HepG2 (cell line): ENCODE measurements around the gene ZNF726. TPM values are rescaled to one million over a fixed set of nuclear protein-coding genes. Genes with fewer than 3 reads are reported as not detected.
"Not testable (repeated sequence)": the region's sequence is repeated elsewhere in the genome, so short reads cannot be mapped to it uniquely, and the experiment has no call there.

ENCODE experiments used
- ATAC-seq: fragments of 200-7000 bp; cut with Tn5 transposase; 3 replicates; pipeline ENCODE4 v1.9.1; 2020; ENCODE audit warnings: mild to moderate bottlenecking, moderate library complexity
- BruUV-seq: library from RNA; stranded (reverse); fragments of 400-500 nt; replicated peaks from 2 replicates; lab custom pipeline; 2021; lab: Mats Ljungman, UMichigan
- CTCF ChIA-PET: fragments of 300-600 bp; formaldehyde crosslinking; extraction: SDS; loops from one replicate; lab custom pipeline; 2021; ENCODE audit warnings: low total read pairs, inconsistent platforms, low intra/inter-chr PET ratio; lab: Yijun Ruan, JAX
- POLR2A ChIA-PET: fragments of 350-600 bp; sonication (Branson Sonifier 250); formaldehyde crosslinking; loops from one replicate; lab custom pipeline; 2020; ENCODE audit warnings: antibody characterized with exemption, inconsistent platforms; lab: Yijun Ruan, JAX
- DNase-seq: peaks from one replicate; pipeline ENCODE4 v3.0.0-alpha.2; 2015; ENCODE audit warnings: low spot score
- FAIRE-seq: peaks from 3 replicates; lab custom pipeline; 2011; peaks lifted over from hg19 to GRCh38; lab: Jason Lieb, UNC
- H2AFZ ChIP-seq: one replicate; pipeline ENCODE4 v1.6.1; 2011; ENCODE audit warnings: low read length, inconsistent platforms
- H3K27ac ChIP-seq: fragments of 300-600 bp; 3 replicates; pipeline ENCODE4 v1.8.0; 2011; ENCODE audit warnings: mixed run types, mild to moderate bottlenecking, mixed read lengths, low read length, inconsistent platforms; ENCODE audit not compliant: insufficient read depth; ENCODE audit errors: extremely low read length
- H3K27me3 ChIP-seq, 2 experiments: fragments of 200-600 bp in 1 of 2; 2 replicates in 1 of 2; 3 replicates in 1 of 2; pipeline versions ENCODE4 v1.6.0 to v1.8.0; 2011; ENCODE audit warnings: low read length in 2 of 2, mild to moderate bottlenecking in 2 of 2, moderate library complexity in 2 of 2, inconsistent platforms in 1 of 2; ENCODE audit not compliant: insufficient read depth in 2 of 2, control insufficient read depth in 1 of 2
- H3K36me3 ChIP-seq, 2 experiments: fragments of 200-600 bp in 1 of 2; replicated peaks in 1 of 2; 2 replicates in 1 of 2; 3 replicates in 1 of 2; pipeline versions ENCODE4 v1.5.1 to v1.8.0; 2011; ENCODE audit warnings: low read length in 2 of 2, inconsistent platforms in 1 of 2; ENCODE audit not compliant: insufficient read depth in 2 of 2, control insufficient read depth in 1 of 2
- H3K4me1 ChIP-seq: 2 replicates; pipeline ENCODE4 v1.5.1; 2012; ENCODE audit warnings: low read length, inconsistent platforms; ENCODE audit not compliant: insufficient read depth
- H3K4me2 ChIP-seq: 2 replicates; pipeline ENCODE4 v1.6.0; 2011; ENCODE audit warnings: low read depth, low read length, inconsistent platforms
- H3K4me3 ChIP-seq, 3 experiments: fragments of 200-600 bp in 1 of 3; sonication (generic), shearing (Covaris generic) in 1 of 3; replicated peaks in 1 of 3; 2 replicates each; pipeline ENCODE4 v1.5.1; 2011 to 2016; ENCODE audit warnings: low read length in 3 of 3, inconsistent platforms in 2 of 3, low read depth in 2 of 3, mild to moderate bottlenecking in 2 of 3, control low read depth in 1 of 3, mixed read lengths in 1 of 3; ENCODE audit not compliant: insufficient read depth in 1 of 3
- H3K79me2 ChIP-seq: one replicate; pipeline ENCODE4 v1.6.1; 2011; ENCODE audit warnings: low read length, inconsistent platforms; ENCODE audit not compliant: insufficient read depth
- H3K9ac ChIP-seq: 2 replicates; pipeline ENCODE4 v1.6.0; 2011; ENCODE audit warnings: mild to moderate bottlenecking, low read depth, low read length, inconsistent platforms; ENCODE audit not compliant: insufficient read depth
- H3K9me3 ChIP-seq: 2 replicates; pipeline ENCODE4 v1.5.1; 2012; ENCODE audit warnings: mild to moderate bottlenecking, low read length
- H4K20me1 ChIP-seq: 2 replicates; pipeline ENCODE4 v1.6.0; 2011; ENCODE audit warnings: inconsistent platforms, mild to moderate bottlenecking, low read length, moderate library complexity; ENCODE audit not compliant: insufficient read depth
- ARHGAP35 ChIP-seq: sonication (generic); formaldehyde crosslinking; IDR thresholded peaks from 2 replicates; pipeline ENCODE4 v1.9.0; 2022; ENCODE audit warnings: mild to moderate bottlenecking, inconsistent platforms, moderate library complexity, missing genetic modification reagents, borderline replicate concordance
- FOXK1 ChIP-seq: sonication (generic); formaldehyde crosslinking; IDR thresholded peaks from 2 replicates; pipeline ENCODE4 v1.4.0; 2020; ENCODE audit warnings: low read depth, missing genetic modification reagents, borderline replicate concordance
- MIXL1 ChIP-seq: IDR thresholded peaks from 2 replicates; pipeline ENCODE4 v1.6.1; 2016
- MTA1 ChIP-seq: sonication (generic); formaldehyde crosslinking; IDR thresholded peaks from 2 replicates; pipeline ENCODE4 v1.4.0; 2020; ENCODE audit warnings: missing genetic modification reagents, mild to moderate bottlenecking, borderline replicate concordance
- MYC ChIP-seq: sonication (generic); formaldehyde crosslinking; IDR thresholded peaks from 2 replicates; pipeline ENCODE4 v1.9.0; 2021; ENCODE audit warnings: missing genetic modification reagents, borderline replicate concordance
- SIN3A ChIP-seq: IDR thresholded peaks from 2 replicates; pipeline ENCODE4 v1.6.1; 2011; ENCODE audit warnings: low read depth, mild to moderate bottlenecking, control low read depth, low read length, borderline replicate concordance
- SIN3B ChIP-seq: fragments of 150-350 bp; IDR thresholded peaks from 2 replicates; pipeline ENCODE4 v1.6.1; 2014; ENCODE audit warnings: low read length
- ZBTB20 ChIP-seq: sonication (generic); formaldehyde crosslinking; IDR thresholded peaks from 2 replicates; pipeline ENCODE4 v1.8.1; 2023; ENCODE audit warnings: missing genetic modification reagents, low read depth, mild to moderate bottlenecking, borderline replicate concordance
- ZBTB38 ChIP-seq: sonication (generic); formaldehyde crosslinking; IDR thresholded peaks from 2 replicates; pipeline ENCODE4 v1.5.1; 2020; ENCODE audit warnings: mild to moderate bottlenecking, missing genetic modification reagents
- ZNF234 ChIP-seq: sonication (generic); formaldehyde crosslinking; conservative IDR thresholded peaks from 2 replicates; pipeline ENCODE4 v1.5.1; 2020; ENCODE audit warnings: mild to moderate bottlenecking, missing genetic modification reagents
- ZNF720 ChIP-seq: sonication (generic); formaldehyde crosslinking; IDR thresholded peaks from 2 replicates; pipeline ENCODE4 v1.4.0; 2020; ENCODE audit warnings: missing genetic modification reagents
- ZNF737 ChIP-seq: sonication (generic); formaldehyde crosslinking; IDR thresholded peaks from 2 replicates; pipeline ENCODE4 v1.5.0; 2020; ENCODE audit warnings: missing genetic modification reagents, mild to moderate bottlenecking, borderline replicate concordance
- WGBS: methylation state at CpG from one replicate; pipeline ENCODE4 v1.1.6; 2017; ENCODE audit warnings: low lambda C conversion rate; 5-methylcytosine and 5-hydroxymethylcytosine counted together
- in situ Hi-C: cut with HindIII; loops from 2 replicates; pipeline ENCODE4 v1.10.0; 2017; ENCODE audit warnings: low pct_unique_long_range_greater_than_20kb; ENCODE audit not compliant: extremely low pct_ligation_motif_present
- intact Hi-C: fragments of 100-400 bp; cut with micrococcal nuclease; formaldehyde crosslinking; loops from one replicate; pipeline ENCODE4 v1.10.0; 2022; ENCODE audit not compliant: unreplicated experiment
- polyA plus RNA-seq, 8 experiments: library from polyadenylated mRNA; depleted of rRNA in 3 of 8; stranded (reverse) in 7 of 8; unstranded in 1 of 8; fragments of >200 nt; fragmentation: Illumina TruSeq in 4 of 8; extraction: Trizol in 4 of 8; gene quantifications; 2 replicates each; pipeline versions ENCODE4 v1.2.1 to v1.2.3, GENCODE V29; 2011 to 2016; ENCODE audit warnings: low read depth in 4 of 8, missing spikeins in 1 of 8, mixed read lengths in 1 of 8; ENCODE audit not compliant: insufficient read depth in 1 of 8
- total RNA-seq, 5 experiments: library from RNA; depleted of rRNA; stranded (reverse); fragments of >200 nt; fragmentation: Illumina TruSeq; extraction: Trizol; gene quantifications; 2 replicates each; pipeline ENCODE4 v1.2.3, GENCODE V29; 2016; ENCODE audit warnings: low read depth in 1 of 5
- TF ChIP-seq, protein P1 (sequence below): sonication (generic); formaldehyde crosslinking; IDR thresholded peaks from 2 replicates; pipeline ENCODE4 v1.5.0; 2020; ENCODE audit warnings: mild to moderate bottlenecking, missing genetic modification reagents
- TF ChIP-seq, protein P2 (sequence below): sonication (generic); formaldehyde crosslinking; IDR thresholded peaks from 2 replicates; pipeline ENCODE4 v1.5.1; 2020; ENCODE audit warnings: missing genetic modification reagents, mild to moderate bottlenecking, borderline replicate concordance
- TF ChIP-seq, protein P3 (sequence below): sonication (generic); formaldehyde crosslinking; IDR thresholded peaks from 2 replicates; pipeline ENCODE4 v1.8.1; 2023; ENCODE audit warnings: mild to moderate bottlenecking, missing genetic modification reagents, borderline replicate concordance

The ZNF726 gene
- total and polyA plus RNA-seq, 2 of the 13 experiments (the other 11 are each of a cell fraction or from before 2014, with no cell fraction given), result not detected

DNA sequence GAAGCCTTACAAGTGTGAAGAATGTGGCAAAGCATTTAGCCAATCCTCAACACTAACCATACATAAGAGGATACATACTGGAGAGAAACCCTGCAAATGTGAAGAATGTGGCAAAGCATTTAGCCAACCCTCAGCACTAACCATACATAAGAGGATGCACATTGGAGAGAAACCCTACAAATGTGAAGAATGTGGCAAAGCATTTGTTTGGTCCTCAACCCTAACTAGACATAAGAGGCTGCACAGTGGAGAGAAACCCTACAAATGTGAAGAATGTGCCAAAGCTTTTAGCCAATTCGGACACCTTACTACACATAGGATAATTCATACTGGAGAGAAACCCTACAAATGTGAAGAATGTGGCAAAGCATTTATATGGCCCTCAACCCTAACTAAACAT, 18.2 kb downstream of the ZNF726 start:
- H3K27me3 ChIP-seq, result no peaks in the 10 kb centered on the region
- no peak overlapping the region for H3K4me3 ChIP-seq
- H4K20me1 ChIP-seq, result no peaks in the 10 kb centered on the region
- H2AFZ ChIP-seq, result no peak overlapping the region
- no peak overlapping the region for H3K9ac ChIP-seq
- no peaks in the 10 kb centered on the region for H3K36me3 ChIP-seq
- no peak for ATAC-seq
- no peak overlapping the region for H3K4me2 ChIP-seq
- ChIA-PET CTCF (no interaction called here), POLR2A (no interaction called here)
- BruUV-seq, result no TSS peak
- H3K9me3 ChIP-seq, result peaks cover 57% of the 10 kb centered on the region
- FAIRE-seq, result no peak
- H3K4me1 ChIP-seq, result no peaks in the 10 kb centered on the region
- no peak overlapping the region for H3K27ac ChIP-seq
- no peak for DNase-seq
- TF ChIP-seq, protein P1, sequence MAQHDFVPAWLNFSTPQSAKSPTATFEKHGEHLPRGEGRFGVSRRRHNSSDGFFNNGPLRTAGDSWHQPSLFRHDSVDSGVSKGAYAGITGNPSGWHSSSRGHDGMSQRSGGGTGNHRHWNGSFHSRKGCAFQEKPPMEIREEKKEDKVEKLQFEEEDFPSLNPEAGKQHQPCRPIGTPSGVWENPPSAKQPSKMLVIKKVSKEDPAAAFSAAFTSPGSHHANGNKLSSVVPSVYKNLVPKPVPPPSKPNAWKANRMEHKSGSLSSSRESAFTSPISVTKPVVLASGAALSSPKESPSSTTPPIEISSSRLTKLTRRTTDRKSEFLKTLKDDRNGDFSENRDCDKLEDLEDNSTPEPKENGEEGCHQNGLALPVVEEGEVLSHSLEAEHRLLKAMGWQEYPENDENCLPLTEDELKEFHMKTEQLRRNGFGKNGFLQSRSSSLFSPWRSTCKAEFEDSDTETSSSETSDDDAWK (CRISPR knock-in tag), result no peak
- TF ChIP-seq ARHGAP35 (CRISPR knock-in tag) (no peak), ZBTB38 (CRISPR knock-in tag) (no peak), SIN3A (no peak), ZNF737 (CRISPR knock-in tag) (no peak), ZNF234 (CRISPR knock-in tag) (no peak), ZNF720 (no peak), SIN3B (no peak), MYC (CRISPR knock-in tag) (no peak), MIXL1 (CRISPR knock-in tag) (no peak), MTA1 (CRISPR knock-in tag) (no peak), FOXK1 (CRISPR knock-in tag) (no peak), ZBTB20 (CRISPR knock-in tag) (no peak)
- TF ChIP-seq, protein P2, sequence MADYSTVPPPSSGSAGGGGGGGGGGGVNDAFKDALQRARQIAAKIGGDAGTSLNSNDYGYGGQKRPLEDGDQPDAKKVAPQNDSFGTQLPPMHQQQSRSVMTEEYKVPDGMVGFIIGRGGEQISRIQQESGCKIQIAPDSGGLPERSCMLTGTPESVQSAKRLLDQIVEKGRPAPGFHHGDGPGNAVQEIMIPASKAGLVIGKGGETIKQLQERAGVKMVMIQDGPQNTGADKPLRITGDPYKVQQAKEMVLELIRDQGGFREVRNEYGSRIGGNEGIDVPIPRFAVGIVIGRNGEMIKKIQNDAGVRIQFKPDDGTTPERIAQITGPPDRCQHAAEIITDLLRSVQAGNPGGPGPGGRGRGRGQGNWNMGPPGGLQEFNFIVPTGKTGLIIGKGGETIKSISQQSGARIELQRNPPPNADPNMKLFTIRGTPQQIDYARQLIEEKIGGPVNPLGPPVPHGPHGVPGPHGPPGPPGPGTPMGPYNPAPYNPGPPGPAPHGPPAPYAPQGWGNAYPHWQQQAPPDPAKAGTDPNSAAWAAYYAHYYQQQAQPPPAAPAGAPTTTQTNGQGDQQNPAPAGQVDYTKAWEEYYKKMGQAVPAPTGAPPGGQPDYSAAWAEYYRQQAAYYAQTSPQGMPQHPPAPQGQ (CRISPR knock-in tag), result no peak
- TF ChIP-seq, protein P3, sequence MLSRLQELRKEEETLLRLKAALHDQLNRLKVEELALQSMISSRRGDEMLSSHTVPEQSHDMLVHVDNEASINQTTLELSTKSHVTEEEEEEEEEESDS (CRISPR knock-in tag), result no peak
- in situ Hi-C loops, result no loop called here
- no peaks in the 10 kb centered on the region for H3K79me2 ChIP-seq
- intact Hi-C loops, result no loop called here
- WGBS, result 7% methylated on average over 1 of the region's 1 CpG

DNA sequence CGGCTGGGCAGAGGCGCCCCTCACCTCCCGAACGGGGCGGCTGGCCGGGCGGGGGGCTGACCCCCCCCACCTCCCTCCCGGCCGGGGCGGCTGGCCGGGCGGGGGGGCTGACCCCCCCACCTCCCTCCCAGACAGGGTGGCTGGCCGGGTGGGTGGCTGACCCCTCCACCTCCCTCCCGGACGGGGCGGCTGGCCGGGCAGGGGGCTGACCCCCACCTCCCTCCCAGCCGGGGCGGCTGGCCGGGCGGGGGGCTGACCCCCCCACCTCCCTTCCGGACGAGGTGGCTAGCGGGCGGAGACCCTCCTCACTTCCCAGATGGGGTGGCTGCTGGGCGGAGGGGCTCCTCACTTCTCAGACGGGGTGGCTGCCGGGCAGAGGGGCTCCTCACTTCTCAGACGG, 22.3 kb downstream of the ZNF726 start:
- H4K20me1 ChIP-seq, H3K9ac ChIP-seq, H3K79me2 ChIP-seq, H3K27me3 ChIP-seq, CTCF ChIA-PET, H3K36me3 ChIP-seq, ATAC-seq, POLR2A ChIA-PET, H3K4me2 ChIP-seq, H2AFZ ChIP-seq, BruUV-seq, H3K27ac ChIP-seq, H3K4me1 ChIP-seq, FAIRE-seq, H3K4me3 ChIP-seq, in situ Hi-C loops, intact Hi-C loops, DNase-seq: not testable (repeated sequence)
- H3K9me3 ChIP-seq, result peaks cover 75% of the 10 kb centered on the region
- WGBS, result 73% methylated on average over 8 of the region's 29 CpGs
